Effector memory CD4-positive, alpha-beta T cell (primary cell): ENCODE data around the gene RBBP5.

Source experiments
- DNase-seq, 3 donors: peaks; one replicate each; pipeline ENCODE4 v3.0.0-alpha.2; 2020
- H3K27ac ChIP-seq: 2 replicates; pipeline ENCODE4 v1.7.0; 2013; ENCODE audit warnings: mild to moderate bottlenecking, low read length, moderate library complexity; ENCODE audit not compliant: insufficient read depth, poor library complexity, severe bottlenecking
- H3K27me3 ChIP-seq: replicated peaks from 2 replicates; pipeline ENCODE4 v1.7.0; 2013; ENCODE audit warnings: mild to moderate bottlenecking, low read length; ENCODE audit not compliant: insufficient read depth, control insufficient read depth, poor library complexity, severe bottlenecking
- H3K36me3 ChIP-seq: 2 replicates; pipeline ENCODE4 v1.7.0; 2013; ENCODE audit warnings: mild to moderate bottlenecking, low read length, moderate library complexity; ENCODE audit not compliant: control insufficient read depth, insufficient read depth
- H3K4me1 ChIP-seq: 2 replicates; pipeline ENCODE4 v1.7.0; 2013; ENCODE audit warnings: low read length, mild to moderate bottlenecking; ENCODE audit not compliant: control insufficient read depth, insufficient read depth, poor library complexity, severe bottlenecking
- H3K4me3 ChIP-seq: 2 replicates; pipeline ENCODE4 v1.7.0; 2013; ENCODE audit warnings: low read length, low read depth, mild to moderate bottlenecking; ENCODE audit not compliant: insufficient read depth, poor library complexity, severe bottlenecking
- H3K9me3 ChIP-seq: 2 replicates; pipeline ENCODE4 v1.7.0; 2013; ENCODE audit warnings: mild to moderate bottlenecking, low read length, moderate library complexity; ENCODE audit not compliant: control insufficient read depth

Gene RBBP5

GRCh38 chr1:205152505-205152904, 30.7 kb upstream of the RBBP5 start:
- no peak for DNase-seq
- no peak overlapping the region for H3K27ac ChIP-seq
- H3K4me3 ChIP-seq: no peak overlapping the region
- no peaks in the 10 kb centered on the region for H3K9me3 ChIP-seq
- no peaks in the 10 kb centered on the region for H3K4me1 ChIP-seq
- peaks cover 51% of the 10 kb centered on the region for H3K36me3 ChIP-seq
- H3K27me3 ChIP-seq: no peaks in the 10 kb centered on the region

- Histone ChIP-seq H3K27me3 (no peaks in the 10 kb centered on the region), H3K4me1 (no peaks in the 10 kb centered on the region), H3K27ac (no peak overlapping the region), H3K4me3 (no peak overlapping the region), H3K36me3 (peaks cover 49% of the 10 kb centered on the region), H3K9me3 (no peaks in the 10 kb centered on the region)
- no peak for DNase-seq
Measured at GRCh38 chr1:205150651-205151428, 29.1 kb upstream of the RBBP5 start.

DNA sequence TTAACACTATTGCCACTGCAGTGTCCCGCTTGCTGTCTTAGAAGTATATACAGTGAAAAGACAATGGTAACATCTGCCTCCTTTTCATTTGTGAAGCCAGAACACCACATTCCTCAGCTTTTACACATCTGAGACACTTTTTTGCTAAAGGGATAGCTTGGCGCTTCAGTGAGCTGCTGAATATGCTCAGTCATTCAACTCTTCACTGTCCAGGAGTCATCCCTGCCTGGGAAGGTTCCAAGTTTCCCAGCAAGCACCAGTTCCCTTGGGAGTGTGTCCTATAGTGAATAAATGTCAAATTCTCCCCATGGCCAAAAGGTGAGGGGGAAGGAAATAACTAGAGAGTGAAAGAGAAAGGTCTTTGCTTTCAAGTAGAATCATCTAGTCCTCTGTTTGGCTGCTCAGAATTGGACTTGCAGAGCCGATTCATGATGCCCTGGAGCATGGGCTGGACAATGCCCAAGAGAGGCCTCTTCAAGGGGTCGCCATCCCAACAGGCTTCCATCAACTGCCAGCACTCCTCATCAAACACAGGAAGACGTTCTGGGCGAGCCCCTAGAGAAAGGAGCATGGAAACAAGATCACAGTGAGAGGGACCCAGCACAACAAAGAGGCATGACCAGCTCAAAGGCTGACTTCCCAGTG, 25.5 kb upstream of the RBBP5 start:
- Histone ChIP-seq H3K4me3 (no peak overlapping the region), H3K27ac (no peak overlapping the region), H3K9me3 (no peaks in the 10 kb centered on the region), H3K36me3 (peaks cover 40% of the 10 kb centered on the region), H3K4me1 (no peaks in the 10 kb centered on the region), H3K27me3 (no peaks in the 10 kb centered on the region)
- no peak for DNase-seq

DNA sequence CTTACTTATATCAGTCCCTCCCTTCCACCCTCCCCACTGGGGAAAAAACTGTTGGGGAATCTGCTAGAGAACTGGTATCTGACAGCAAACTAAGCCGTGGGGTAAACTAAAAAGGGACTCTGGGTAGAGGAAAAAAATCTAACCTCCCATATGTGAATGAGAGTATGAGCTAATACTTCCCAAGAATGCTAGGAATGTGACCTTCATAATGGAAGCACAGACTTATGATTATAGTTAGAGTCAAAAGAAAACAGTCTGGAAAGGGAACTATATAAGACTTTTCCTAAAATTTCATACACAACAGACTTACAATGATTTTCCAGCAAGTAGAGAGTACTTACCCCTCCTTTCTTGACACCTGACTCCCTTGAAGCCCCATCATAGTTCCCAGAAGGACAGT, 23.0 kb upstream of the RBBP5 start:
- peaks cover 7% of the 10 kb centered on the region for H3K4me1 ChIP-seq
- H3K27ac ChIP-seq: no peak overlapping the region
- no peaks in the 10 kb centered on the region for H3K9me3 ChIP-seq

DNA sequence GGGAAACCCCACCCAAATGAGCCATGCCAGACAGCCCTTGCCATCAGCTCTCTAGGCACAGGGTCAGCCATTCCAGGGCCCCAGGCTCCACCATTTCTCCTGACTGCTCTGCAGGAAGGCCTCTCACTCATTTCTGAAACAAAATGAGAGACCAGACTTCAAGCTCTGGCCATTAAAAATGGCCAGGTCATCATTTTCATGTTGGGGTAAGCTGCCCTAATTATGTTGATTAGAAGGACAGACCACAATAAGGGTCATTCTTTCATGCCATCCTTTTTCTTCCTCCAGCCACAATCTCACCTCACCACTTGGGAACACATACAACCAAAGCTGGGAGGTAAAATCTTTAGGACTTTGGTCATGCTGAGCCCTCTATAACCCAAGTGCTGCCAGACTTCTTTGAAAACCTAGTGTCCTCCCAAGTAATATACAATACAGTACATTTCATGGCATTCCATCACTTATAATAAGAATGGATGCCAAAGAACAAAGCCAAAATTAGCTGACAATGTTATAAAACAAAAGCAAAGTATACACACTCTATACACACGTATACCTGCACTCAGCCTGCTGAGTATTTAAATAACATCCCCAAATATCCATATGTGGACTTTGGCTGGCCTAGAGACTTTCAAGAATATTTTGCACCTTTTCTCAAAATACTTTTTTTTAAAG, 22.4 kb upstream of the RBBP5 start:
- Histone ChIP-seq H3K36me3 (peaks cover 27% of the 10 kb centered on the region), H3K4me1 (peaks cover 7% of the 10 kb centered on the region)

More for the DNA sequence above, 23.0 kb upstream of the RBBP5 start:
- Histone ChIP-seq H3K27me3 (no peaks in the 10 kb centered on the region), H3K36me3 (peaks cover 29% of the 10 kb centered on the region), H3K4me3 (no peak overlapping the region)
- no peak for DNase-seq

GRCh38 chr1:205142102-205142469, 20.3 kb upstream of the RBBP5 start:
- no peak for DNase-seq
- H3K4me1 ChIP-seq: peaks cover 7% of the 10 kb centered on the region
- H3K27me3 ChIP-seq: no peaks in the 10 kb centered on the region
- H3K36me3 ChIP-seq: peaks cover 13% of the 10 kb centered on the region
- no peaks in the 10 kb centered on the region for H3K9me3 ChIP-seq
- H3K27ac ChIP-seq: no peak overlapping the region
- no peak overlapping the region for H3K4me3 ChIP-seq

More for the DNA sequence above, 22.4 kb upstream of the RBBP5 start:
- DNase-seq: no peak
- Histone ChIP-seq H3K4me3 (no peak overlapping the region), H3K27me3 (no peaks in the 10 kb centered on the region), H3K27ac (no peak overlapping the region), H3K9me3 (no peaks in the 10 kb centered on the region)

DNA sequence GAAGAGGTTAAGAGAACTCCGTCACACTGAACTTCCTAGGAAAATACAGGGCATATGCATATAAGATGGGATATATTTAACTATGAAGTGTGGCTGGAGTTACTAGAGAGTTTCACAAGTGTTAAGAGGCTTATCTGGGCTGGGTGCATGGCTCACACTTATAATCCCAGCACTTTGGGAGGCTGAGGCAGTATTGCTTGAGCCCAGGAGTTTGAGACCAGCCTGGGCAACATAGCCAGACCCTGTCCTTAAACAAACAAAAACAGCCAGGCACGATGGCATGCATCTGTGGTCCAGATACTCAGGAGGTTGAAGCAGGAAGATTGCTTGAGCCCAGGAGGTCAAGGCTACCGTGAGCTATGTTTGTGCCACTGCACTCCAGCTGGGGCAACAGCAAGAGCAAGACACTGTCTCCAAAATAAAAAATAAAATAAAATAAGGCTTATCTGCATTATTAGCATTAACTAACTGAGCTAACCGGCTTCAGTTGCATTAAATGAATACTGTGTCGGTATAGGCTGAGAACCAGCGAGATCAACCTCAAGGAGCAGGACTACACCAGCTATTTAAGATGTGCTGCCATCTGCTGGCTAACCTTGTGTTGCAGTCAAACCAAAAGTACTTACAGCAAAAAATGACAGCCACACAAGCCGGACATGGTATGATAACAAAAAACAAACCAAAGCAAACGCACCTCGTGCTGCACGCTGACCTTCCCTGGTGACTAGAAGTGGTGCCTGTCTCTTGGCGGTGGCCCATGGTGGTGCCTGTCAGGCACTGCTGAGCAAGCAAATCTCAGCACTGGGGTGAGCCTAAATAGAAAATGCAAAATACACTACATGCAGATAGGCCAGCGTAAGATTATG, 19.7 kb upstream of the RBBP5 start:
- Histone ChIP-seq H3K36me3 (peaks cover 9% of the 10 kb centered on the region), H3K4me1 (peaks cover 7% of the 10 kb centered on the region), H3K27me3 (no peaks in the 10 kb centered on the region), H3K27ac (no peak overlapping the region), H3K4me3 (no peak overlapping the region), H3K9me3 (no peaks in the 10 kb centered on the region)
- DNase-seq: peak; percentile 21 to 52 (median 36)

GRCh38 chr1:205140113-205140512, 18.3 kb upstream of the RBBP5 start:
- no peak overlapping the region for H3K27ac ChIP-seq
- no peaks in the 10 kb centered on the region for H3K27me3 ChIP-seq
- H3K4me1 ChIP-seq: peaks cover 7% of the 10 kb centered on the region
- no peak overlapping the region for H3K4me3 ChIP-seq
- no peaks in the 10 kb centered on the region for H3K36me3 ChIP-seq
- H3K9me3 ChIP-seq: no peaks in the 10 kb centered on the region
- DNase-seq: no peak

DNA sequence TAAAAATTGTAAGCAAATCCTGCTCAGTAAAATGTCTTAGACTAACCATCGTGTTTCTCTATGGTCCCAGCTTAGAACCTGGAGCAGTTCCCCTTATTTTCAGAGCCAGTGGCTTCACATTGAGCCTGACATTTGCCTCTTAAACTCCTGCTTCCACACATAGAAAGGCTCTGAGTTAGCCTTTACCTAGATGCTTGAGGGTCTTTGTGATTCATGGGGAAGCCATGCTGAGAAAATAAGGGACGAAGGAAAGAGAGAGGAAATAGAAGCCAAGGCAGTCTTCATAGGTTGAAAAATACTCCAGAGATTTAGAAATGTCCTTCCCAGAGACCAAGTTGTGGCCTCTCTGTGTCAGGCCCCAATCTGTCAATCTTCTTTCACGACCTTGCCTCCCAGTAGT, 16.1 kb upstream of the RBBP5 start:
- H3K9me3 ChIP-seq: no peaks in the 10 kb centered on the region
- H3K27ac ChIP-seq: no peak overlapping the region
- no peaks in the 10 kb centered on the region for H3K27me3 ChIP-seq
- H3K4me1 ChIP-seq: peaks cover 7% of the 10 kb centered on the region
- no peaks in the 10 kb centered on the region for H3K36me3 ChIP-seq
- DNase-seq: no peak
- no peak overlapping the region for H3K4me3 ChIP-seq
